Epidermal melanocyte (primary cell): ENCODE data around the gene ARL6IP5.

Experiments used
- DNase-seq: peaks from one replicate; pipeline ENCODE4 v3.0.0; 2011; ENCODE audit warnings: low spot score; ENCODE audit not compliant: insufficient read length

ARL6IP5 gene

DNA sequence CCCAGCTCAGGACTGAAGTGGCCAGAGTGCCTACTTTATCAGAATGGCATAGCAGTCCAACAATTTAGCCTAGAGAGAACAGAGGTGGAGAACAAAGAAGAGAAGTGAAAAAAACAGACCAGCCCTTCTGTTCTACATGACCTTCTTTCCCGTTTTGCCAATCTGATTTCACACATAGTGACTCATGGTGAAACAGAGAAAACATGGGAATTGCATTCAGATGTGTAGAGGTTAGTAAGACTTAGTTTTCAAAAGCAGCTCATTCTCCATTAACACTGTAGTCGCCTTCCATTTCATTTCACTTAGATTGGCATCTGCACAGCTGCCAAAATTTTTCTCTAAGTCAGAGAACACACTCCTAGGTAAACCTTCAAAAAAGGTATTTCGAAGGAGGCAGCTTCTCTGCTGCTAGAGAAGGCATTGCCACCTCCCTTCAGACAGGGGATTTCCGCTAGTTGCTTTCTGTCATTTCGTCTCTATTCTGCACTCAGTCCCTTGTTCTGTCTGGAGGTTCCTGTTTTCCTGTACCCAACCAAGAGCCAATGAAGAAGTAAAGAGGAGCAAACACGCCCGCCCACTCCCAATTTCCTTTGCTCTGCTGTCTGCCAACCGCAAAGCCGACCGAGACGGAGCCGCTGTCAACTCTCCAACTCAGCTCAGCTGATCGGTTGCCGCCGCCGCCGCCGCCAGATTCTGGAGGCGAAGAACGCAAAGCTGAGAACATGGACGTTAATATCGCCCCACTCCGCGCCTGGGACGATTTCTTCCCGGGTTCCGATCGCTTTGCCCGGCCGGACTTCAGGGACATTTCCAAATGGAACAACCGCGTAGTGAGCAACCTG lies at the start of gene ARL6IP5:
Gene ARL6IP5 (plus strand): TSS at position 612 of the 842 bp plus-strand sequence. CDS start 111 bp downstream, at position 723.
- peak; percentile 63 for DNase-seq

DNA sequence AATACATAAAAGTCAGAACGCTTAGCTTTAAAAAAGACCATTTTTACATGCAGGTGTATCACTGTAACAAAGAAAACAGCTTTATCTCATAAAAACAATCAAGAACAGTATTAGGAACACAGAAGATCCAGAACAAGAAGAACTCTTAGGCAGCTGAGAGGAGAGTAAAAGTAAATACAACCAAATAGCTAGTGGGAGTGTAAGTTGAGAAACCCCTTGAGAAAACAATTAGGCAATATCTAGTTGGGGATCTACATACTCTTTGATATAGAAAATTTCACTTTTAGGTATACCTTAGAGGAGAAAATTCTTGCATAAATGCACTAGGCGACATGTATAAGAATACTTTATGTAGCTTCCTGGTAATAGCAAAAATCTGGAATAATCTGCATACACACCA lies 40.1 kb upstream of the ARL6IP5 start:
- no peak for DNase-seq

DNA sequence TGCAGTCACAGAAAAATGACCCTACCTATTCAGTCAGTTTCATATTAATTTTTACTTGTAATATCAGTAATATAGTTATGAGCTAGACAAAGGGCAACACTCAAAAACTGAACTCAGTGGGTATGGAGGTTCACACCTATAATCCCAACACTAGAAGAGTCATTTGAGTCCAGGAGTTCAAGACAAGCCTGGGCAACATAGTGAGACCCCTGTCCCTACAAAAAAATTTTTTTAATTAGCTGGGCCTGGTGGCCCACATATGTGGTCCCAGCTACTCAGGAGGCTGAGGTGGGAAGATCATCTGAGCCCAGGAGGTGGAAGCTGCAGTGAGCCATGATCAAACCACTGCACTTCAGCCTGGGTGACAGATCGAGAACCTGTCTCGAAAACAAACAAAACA lies 35.7 kb upstream of the ARL6IP5 start:
- DNase-seq = no peak

DNA sequence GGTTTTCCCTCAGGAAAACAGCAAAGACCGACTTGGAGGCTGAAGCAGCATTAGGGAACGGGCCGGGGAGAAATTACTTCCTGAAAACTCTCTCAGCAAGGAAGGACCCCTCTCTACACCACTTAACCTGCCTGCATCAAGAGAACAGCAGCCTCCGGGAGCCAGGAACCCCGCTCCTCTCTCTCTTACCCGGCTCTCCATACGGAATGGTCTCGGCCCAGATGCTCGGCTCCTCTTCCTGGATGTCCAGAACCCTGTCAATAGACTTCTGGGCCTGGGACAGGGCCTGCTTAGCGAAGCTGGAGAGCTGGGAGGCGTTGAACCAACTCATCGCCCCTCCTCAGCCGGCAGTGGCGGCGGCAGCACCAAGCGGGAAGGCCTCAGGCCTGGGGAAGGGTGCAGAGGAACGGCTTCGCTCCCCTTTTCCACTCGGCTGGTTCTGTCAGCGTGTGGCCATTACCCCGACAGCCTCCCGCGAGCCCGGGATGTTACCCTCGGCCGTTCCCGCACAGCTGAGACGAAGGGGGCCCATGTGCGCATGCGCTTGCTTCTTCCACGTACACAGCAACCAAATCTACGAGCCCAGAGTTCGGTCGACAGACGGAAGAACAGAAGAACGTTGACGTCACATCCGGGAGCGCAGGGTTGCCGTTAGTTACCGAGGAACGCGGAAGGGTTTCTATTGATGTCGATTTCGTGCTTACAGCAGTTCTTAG lies 32.8 kb upstream of the ARL6IP5 start, which contains the start of gene TMF1:
Gene TMF1 (minus strand): TSS at position 578 of the 716 bp plus-strand sequence. CDS start 247 bp downstream, at position 331.
- peak; percentile 84 for DNase-seq

DNA sequence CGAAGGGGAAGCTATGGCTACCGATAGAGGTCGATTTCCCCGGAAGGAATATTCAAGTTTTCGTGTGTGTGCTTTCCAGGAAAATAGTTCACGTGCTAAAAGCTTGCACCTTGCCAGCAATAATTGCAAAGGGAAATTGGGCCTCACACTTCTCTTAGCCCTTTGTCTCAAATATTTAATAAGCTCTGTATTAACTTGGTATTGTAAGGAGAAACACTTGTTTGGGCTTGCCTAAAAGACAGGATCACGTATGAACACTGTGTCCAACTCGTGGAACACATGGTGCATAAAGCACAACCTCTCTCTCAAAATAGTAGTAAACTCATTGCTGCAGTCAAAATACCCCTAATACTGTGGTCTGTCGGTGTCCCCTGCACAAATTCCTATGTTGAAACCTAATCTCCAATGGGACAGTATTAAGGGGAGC lies 32.3 kb upstream of the ARL6IP5 start:
- no peak for DNase-seq

- no peak for DNase-seq
Observed at GRCh38 chr3:69058180-69058946, 26.4 kb upstream of the ARL6IP5 start.

GRCh38 chr3:69058947-69059224 lies 25.9 kb upstream of the ARL6IP5 start:
- DNase-seq = no peak

- no peak for DNase-seq
Observed at GRCh38 chr3:69059688-69060087, 25.0 kb upstream of the ARL6IP5 start.

- no peak for DNase-seq
Observed at GRCh38 chr3:69063636-69064035, 21.1 kb upstream of the ARL6IP5 start.

GRCh38 chr3:69065318-69065964 lies 19.3 kb upstream of the ARL6IP5 start:
- DNase-seq = no peak

- DNase-seq = no peak
Observed at GRCh38 chr3:69066121-69066520, 18.6 kb upstream of the ARL6IP5 start.

DNA sequence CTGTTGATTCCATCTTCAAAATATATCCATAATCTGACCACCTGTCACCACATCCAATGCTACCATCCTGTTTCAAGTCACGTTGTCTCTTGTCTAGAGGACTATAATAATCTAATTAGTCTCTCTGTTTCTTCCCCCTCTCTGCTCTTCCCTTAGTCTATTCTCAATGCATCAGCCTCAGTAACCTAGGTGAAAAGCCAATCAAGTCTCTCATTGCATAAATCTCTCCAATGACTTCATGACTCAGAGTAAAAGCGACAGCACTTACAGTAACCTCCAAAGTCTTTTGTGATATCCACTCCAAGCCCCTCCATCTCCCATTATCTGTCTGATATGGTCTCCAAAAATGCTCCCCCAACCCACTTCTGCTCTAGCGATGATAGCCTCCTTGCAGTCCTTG lies 11.8 kb upstream of the ARL6IP5 start:
- DNase-seq = no peak

DNA sequence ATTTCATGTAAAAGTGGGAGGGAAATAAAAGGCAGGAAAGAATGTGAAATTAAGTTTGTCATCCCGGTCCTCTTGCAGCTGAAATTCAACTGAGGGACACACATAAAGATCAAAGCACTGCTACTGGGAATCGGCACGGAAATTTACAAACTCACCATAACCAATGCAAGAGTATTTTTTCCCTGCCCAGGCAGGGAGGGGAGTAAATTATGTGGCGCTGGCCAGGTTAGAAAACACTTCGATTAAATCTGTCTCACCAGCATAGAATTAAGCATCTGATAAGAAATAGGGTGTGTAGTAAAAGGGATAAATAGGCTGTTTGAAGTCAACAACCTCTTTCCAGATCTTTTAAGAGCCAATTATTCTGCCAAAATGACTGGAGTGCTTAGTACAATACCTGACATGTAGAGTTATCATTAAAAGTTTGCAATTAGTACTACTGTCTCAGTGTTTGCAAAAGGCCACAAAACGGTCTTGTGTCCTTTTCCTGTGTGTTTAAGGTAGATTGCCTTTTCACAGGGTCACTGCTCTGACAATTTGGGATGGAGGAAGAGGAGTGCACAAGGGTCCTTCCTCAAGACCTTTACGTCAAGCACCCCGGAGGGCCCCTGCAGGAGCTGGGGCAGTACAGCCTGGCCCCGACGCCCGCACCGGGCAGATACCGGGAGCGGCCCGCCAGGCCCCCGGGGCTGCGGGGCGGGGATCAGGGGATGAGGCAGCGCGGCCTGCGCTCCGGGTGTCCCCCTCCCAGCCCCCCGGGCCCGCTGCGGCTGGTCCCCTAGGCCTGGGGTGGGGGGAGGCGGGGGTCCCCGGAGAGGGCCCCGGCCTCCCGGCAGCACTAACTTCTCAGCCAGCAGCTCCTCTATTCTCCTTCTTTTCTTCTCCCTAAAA lies 5.2 kb upstream of the ARL6IP5 start:
- DNase-seq = no peak

DNA sequence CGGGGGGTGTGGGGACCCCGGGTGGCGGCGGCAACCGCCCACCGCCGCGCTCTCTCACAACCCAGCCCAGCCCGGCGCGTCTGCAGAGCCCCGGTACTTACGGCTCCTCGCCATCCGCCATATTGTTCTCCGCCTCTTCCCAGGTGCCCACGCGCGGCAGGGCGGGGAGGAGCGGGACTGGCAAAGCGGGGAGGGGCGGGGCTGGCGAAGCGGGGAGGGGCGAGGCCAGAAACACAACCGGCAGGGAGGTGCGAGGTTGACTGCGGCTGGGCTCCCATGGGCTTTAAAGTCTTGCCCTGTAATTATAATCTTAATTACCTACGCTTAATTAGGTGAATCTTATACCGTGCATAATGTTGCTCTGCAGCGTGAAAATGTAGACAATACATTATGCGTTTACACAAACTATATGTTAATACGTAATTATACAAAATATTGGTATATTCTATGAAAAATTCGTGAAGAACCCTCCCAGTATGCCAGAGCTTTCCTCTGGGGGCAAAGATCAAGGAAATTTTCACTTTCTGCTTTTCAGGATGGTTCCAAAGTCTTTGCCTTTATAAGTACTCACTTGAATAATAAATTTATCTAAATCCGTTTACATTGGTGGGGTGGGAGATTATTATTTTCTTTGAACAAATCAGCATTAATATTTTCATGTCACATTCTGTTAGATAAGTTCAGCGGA lies 4.4 kb upstream of the ARL6IP5 start, which contains the start of gene UBA3:
Gene UBA3 (minus strand): TSS at position 133 of the 688 bp plus-strand sequence. CDS start 12 bp downstream, at position 121.
- no peak for DNase-seq

GRCh38 chr3:69081583-69082262 lies 3.0 kb upstream of the ARL6IP5 start:
- DNase-seq = no peak

- no peak for DNase-seq
Observed at GRCh38 chr3:69082361-69082760, 2.4 kb upstream of the ARL6IP5 start.

GRCh38 chr3:69082805-69083204 lies 1.9 kb upstream of the ARL6IP5 start:
- no peak for DNase-seq

GRCh38 chr3:69085168-69085832 lies 563 bp downstream of the ARL6IP5 start:
- DNase-seq = no peak
